Measurements from ENCODE around the gene MYL7. TPM values are rescaled to one million over a fixed set of nuclear protein-coding genes. Genes with fewer than 3 reads are reported as not detected.
"Not testable (repeated sequence)": the region's sequence is repeated elsewhere in the genome, so short reads cannot be mapped to it uniquely, and the experiment has no call there.

Gene MYL7
- total RNA-seq, 2 experiments from 2014 or later = not detected

DNA sequence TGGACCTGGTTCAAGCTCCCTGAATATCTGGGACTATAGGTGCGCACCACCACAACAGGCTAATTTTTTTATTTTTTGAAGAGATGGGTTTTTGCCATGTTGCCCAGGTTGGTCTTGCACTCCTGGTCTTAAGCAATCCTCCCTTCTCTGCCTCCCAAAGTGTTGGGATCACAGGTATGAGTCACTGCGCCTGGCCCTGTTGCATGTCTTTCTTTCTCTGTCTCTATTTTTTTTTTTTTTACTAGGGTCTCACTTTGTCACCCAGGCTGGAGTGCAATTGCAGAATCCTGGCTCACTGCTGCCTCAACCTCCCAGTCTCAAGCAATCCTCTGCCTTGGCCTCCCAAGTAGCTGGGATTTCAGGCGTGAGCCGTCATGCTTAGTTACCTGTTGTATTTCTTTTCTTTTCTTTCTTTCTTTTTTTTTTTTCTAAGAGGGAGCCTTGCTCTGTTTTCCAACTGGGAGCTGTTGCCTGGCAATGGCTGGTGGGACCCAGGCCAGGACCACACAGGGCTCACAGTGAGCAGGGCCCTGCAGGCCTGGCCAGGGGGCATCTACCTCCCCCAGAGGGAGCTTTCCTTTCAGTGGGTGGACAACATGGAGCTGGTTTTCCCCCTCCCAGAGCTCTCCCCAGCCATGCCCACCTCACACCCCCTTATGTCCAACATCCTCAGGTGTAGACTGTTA, 6.0 kb downstream of the MYL7 start:
- no peak for ATAC-seq
- H3K27ac Mint-ChIP-seq = no peak overlapping the region
- H3K36me3 Mint-ChIP-seq (ENCODE audit: low read depth) = no peaks in the 10 kb centered on the region
- H3K27me3 Mint-ChIP-seq = no peaks in the 10 kb centered on the region
- no peaks in the 10 kb centered on the region for H3K9me3 Mint-ChIP-seq (ENCODE audit: low read depth)
- intact Hi-C loops (cut with DNase I, micrococcal nuclease) = no loop called here
- CTCF ChIA-PET = interaction anchor here (0.7 kb wide), 1 partner anchor 10 kb away, joined by 3 read pairs; no protein-coding TSS in a partner anchor
- no peak for DNase-seq
- POLR2A ChIA-PET = no interaction called here
- H3K4me1 Mint-ChIP-seq = no peaks in the 10 kb centered on the region
- no peak overlapping the region for H3K4me3 Mint-ChIP-seq

DNA sequence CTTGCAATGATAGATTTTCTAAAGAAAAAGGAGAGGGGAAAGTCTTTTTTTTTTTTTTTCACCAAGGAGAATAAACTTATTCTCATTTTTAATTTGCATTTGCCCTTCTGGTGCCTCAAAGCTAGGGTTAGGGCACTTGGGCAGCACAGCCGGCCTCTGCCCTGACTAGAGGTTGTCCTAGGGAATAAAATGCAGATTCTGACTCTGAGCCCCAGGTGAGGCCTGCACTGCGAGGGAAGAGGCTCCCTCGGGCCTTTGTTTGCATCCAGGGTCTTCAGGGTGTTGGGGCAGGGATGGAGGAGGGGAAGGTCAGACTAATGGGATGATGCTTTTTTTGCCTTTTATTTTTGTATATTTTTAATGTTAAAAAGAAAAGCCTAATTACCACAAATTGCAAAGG, 7.8 kb downstream of the MYL7 start:
- Mint-ChIP-seq H3K27ac (no peak overlapping the region), H3K4me3 (no peak overlapping the region)
- ATAC-seq = no peak

DNA sequence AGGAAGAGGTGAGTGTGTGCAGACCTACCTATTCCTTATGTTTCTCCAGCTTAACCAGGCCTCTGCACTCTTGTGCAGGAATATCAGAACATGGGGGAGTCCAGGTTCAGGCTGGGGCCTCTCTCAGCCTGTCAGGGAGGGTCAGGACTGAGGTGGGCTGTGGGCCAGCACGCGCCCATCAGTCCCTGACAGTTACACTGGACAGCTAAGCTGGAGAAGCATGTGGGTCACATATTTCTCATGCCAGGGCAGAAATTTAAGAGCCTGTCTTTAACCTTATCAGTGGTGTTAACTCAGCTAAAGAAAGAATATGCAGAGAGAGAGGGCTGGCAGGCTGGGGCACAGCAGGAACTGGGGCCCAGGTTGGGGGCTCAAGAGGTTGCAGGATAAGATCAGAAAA, 9.1 kb downstream of the MYL7 start:
- ChIA-PET CTCF (no interaction called here), POLR2A (interaction anchor here (0.6 kb wide), 1 partner anchor 9 kb away, joined by 3 read pairs; the partner anchor contains the start of gene POLD2)
- Mint-ChIP-seq H3K36me3 (ENCODE audit: low read depth) (no peaks in the 10 kb centered on the region), H3K27ac (no peak overlapping the region), H3K9me3 (ENCODE audit: low read depth) (no peaks in the 10 kb centered on the region), H3K4me3 (no peak overlapping the region), H3K4me1 (no peaks in the 10 kb centered on the region), H3K27me3 (no peaks in the 10 kb centered on the region)
- intact Hi-C loops (cut with DNase I, micrococcal nuclease) = no loop called here
- ATAC-seq (no peak), DNase-seq (no peak)

More for the DNA sequence above, 7.8 kb downstream of the MYL7 start:
- no peaks in the 10 kb centered on the region for H3K4me1 Mint-ChIP-seq
- H3K36me3 Mint-ChIP-seq (ENCODE audit: low read depth) = no peaks in the 10 kb centered on the region
- DNase-seq = no peak
- no peaks in the 10 kb centered on the region for H3K27me3 Mint-ChIP-seq
- intact Hi-C loops (cut with DNase I, micrococcal nuclease) = no loop called here
- ChIA-PET POLR2A (no interaction called here), CTCF (no interaction called here)
- no peaks in the 10 kb centered on the region for H3K9me3 Mint-ChIP-seq (ENCODE audit: low read depth)

DNA sequence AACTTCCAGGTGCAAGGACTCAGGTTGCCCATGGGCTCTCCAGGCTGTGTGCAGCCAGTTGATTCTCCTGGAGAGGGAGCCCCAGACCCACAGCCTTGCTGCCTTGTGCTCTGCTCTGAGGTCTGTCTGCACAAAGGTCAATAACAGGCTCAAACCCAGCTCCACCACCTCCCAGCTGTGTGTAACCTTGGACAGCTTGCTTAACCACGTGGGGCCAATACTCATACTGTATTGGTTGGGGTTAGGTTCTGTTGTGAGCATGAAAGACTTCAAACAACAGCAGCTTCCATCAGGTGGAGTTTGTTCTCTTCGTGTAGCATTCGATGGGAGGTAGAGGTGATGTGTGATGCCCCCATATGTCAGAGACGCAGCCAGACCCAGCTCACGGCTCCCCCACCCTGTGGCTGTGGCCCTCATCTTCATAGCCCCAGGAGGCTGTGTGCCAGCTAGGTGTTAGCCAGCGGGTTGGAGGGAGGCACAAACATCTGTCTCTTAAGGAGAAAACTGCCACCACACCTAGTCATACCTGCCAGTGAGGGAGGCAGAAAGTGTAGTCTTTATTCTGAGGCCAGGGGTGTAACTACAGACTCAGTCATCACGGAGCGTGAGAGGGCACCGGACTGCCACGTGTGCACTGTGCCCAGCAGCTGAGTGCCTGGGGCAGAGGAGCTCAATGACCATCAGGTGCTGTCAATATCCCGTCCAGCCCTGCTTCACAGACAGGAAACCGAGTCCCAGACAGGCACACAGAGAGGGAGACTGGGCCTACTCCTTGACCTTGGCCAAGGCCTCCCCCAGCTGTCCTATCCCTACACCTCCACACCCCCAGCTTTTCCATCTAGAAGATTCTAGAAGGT, 9.7 kb downstream of the MYL7 start:
- Mint-ChIP-seq H3K9me3 (ENCODE audit: low read depth) (no peaks in the 10 kb centered on the region), H3K36me3 (ENCODE audit: low read depth) (no peaks in the 10 kb centered on the region), H3K27ac (no peak overlapping the region), H3K27me3 (no peaks in the 10 kb centered on the region), H3K4me3 (no peak overlapping the region), H3K4me1 (no peaks in the 10 kb centered on the region)
- ChIA-PET CTCF (interaction anchor here (1.5 kb wide), 1 partner anchor 9 kb away, joined by 6 read pairs; the partner anchor contains the start of gene POLD2), POLR2A (interaction anchor here (0.6 kb wide), 1 partner anchor 8 kb away, joined by 3 read pairs; the partner anchor contains the start of gene POLD2)
- intact Hi-C loops (cut with DNase I, micrococcal nuclease) = no loop called here
- DNase-seq (no peak), ATAC-seq (peak; percentile 53)

DNA sequence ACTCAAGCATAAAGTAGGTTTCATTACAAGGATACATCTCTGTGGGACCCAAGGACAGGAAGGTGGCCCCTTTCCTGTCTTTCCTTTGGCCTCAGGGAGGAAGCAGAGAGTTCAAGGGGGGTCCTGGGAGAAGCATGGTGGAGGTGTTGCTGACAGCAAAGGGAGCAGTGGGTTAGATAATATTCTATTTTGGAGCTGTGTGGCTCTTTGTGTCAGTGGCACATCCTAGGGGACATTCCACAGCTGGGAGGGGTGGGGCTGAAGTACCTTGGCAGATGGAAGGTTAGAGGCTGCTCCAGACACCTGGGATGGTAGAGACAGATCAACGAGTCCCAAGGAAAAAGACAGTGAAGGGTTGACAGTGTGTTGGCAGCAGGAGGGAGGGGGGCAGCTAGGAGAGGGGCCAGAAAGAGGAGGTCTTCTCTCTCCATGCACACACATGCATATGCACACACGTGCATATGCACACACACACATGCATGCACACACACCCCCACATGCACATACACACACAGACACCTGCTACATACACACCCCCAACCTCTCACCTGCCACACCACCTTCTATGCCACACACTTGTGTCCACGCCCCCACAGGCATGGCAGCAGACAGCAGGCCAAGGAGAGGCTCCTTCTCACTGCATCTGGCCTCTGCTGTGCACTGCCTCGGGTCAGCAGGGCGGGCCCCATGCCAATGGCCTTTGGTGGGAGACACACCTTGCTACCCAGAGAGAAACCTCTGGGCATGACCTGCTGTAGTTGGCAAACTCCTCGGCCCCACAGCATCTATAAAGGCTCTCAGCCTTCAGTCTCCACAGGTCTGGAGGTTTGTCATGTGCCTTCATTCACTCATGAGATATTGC, 12.2 kb downstream of the MYL7 start:
- intact Hi-C loops (cut with DNase I, micrococcal nuclease) = no loop called here
- ATAC-seq = no peak
- DNase-seq = no peak
- Mint-ChIP-seq H3K27ac (no peak overlapping the region), H3K4me1 (peaks cover 3% of the 10 kb centered on the region), H3K36me3 (ENCODE audit: low read depth) (no peaks in the 10 kb centered on the region), H3K9me3 (ENCODE audit: low read depth) (no peaks in the 10 kb centered on the region), H3K4me3 (no peak overlapping the region), H3K27me3 (no peaks in the 10 kb centered on the region)
- CTCF ChIA-PET = no interaction called here
- POLR2A ChIA-PET = no interaction called here

DNA sequence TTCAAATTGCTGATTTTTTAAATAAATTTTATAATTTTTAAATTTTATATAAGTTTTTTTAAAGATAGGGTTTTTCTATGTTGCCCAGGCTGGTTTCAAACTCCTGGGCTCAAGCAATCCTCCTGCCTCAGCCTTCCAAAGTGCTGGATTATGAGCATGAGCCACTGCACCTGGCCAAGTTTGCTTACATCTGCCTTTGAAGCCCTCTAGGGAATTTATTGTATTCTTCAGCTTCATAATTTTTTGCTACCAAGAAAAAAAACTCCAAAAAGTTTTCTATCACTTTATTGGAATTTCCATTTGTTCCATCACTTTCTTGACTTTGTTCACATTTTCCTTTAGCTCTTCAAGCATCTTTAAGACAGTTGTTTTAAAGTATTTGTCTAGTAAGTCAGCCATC, 14.0 kb downstream of the MYL7 start:
- ATAC-seq (no peak), DNase-seq (no peak)
- Mint-ChIP-seq H3K9me3 (ENCODE audit: low read depth) (no peaks in the 10 kb centered on the region), H3K27ac (no peak overlapping the region), H3K4me1 (peaks cover 9% of the 10 kb centered on the region), H3K36me3 (ENCODE audit: low read depth) (peaks cover 5% of the 10 kb centered on the region), H3K4me3 (no peak overlapping the region), H3K27me3 (no peaks in the 10 kb centered on the region)
- ChIA-PET POLR2A (no interaction called here), CTCF (interaction anchor here (2.4 kb wide), 1 partner anchor 46 kb away, joined by 9 read pairs; no protein-coding TSS in a partner anchor)
- intact Hi-C loops (cut with DNase I, micrococcal nuclease) = no loop called here

DNA sequence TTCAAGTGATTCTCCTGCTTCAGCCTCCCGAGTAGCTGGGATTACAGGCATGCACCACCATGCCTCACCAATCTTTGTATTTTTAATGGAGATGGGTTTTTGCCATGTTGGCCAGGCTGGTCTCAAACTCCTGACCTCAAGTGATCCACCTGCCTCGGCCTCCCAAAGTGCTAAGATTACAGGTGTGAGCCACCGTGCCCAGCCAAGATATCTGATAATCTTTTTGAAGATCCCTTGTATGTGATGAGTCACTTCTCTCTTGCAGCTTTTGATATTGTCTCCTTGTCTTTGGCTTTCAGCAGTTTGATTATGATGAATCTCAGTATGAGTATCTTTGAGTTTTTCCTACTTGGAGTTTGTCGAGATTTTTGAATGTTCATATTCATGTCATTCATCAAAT, 14.6 kb downstream of the MYL7 start:
- H3K4me3 Mint-ChIP-seq; H3K36me3 Mint-ChIP-seq (ENCODE audit: low read depth); ATAC-seq; intact Hi-C loops (cut with DNase I, micrococcal nuclease); DNase-seq; H3K27me3 Mint-ChIP-seq; H3K27ac Mint-ChIP-seq; POLR2A ChIA-PET; H3K9me3 Mint-ChIP-seq (ENCODE audit: low read depth): not testable (repeated sequence)
- CTCF ChIA-PET = interaction anchor here (1.2 to 2.4 kb wide), 2 partner anchors 24 to 45 kb away, joined by 3 to 9 read pairs; no protein-coding TSS in a partner anchor
- peaks cover 15% of the 10 kb centered on the region for H3K4me1 Mint-ChIP-seq

DNA sequence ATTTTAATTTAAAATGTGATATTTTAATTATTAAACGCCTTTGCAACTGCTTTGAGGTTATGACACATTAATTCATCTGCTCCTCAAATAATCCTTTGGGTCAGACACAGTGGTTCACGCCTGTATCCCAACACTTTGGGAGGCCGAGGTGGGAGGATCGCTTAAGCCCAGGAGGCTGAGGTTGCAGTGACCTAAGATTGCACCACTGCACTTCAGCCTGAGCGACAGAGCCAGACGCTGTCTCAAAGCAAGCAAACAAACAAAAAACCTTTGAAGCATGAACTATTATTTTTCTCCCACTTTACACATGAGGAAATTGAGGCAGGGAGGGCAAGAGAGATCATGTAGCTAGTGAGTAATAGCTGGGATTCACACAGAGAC, 16.3 kb downstream of the MYL7 start:
- POLR2A ChIA-PET = no interaction called here

DNA sequence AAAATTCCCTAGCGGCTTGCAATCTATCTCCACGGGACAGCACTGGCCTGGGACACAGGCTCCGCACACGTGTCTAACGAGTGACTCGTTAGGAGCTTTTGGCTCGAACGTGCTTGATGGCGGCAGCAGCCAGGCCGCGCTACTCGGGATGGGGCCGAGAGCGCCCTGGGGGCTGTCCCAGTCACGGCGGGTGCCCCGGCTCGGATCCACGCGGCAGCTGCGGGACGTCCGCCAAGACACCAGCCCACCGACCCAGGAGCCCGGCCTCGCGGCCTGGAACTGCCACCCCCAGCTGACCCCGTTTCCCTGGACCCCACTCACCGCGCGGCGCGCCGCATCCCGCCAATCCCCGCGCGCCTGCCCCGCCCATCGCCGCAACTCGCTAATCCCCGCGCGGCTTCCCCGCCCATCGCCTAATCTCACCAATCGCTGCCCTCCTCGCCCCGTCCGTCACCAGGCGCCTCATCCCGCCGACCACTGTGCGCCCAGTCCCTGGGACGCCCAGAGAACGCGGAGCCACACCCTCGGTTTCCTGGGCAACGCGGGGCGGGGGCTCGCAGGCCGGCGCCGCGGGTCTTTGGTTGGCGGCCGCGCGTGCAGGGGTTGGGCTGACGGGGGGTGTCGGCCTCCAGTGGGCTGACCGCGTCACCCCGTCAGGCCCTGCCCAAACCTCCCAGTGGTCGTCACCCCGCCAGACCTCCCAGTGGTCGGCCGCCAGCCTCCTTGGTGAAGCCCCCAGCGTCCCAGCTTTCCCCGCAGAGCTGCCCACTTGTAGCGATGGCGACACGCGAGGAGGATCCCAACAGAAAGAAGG, 17.7 kb downstream of the MYL7 start, which contains the start of gene POLD2:
Gene POLD2, minus strand, starts transcription at position 359 of the 814 bp plus-strand sequence. CDS start 1,495 bp downstream, outside the sequence.
- ChIA-PET CTCF (interaction anchor here (0.7 to 1.9 kb wide), 4 partner anchors 8 to 541 kb away, joined by 3 to 6 read pairs (median 3); partner anchors contain the start of gene STK17A), POLR2A (interaction anchor here (0.6 to 0.7 kb wide), 2 partner anchors 9 to 42 kb away, joined by 3 read pairs; no protein-coding TSS in a partner anchor)
- peaks cover 38% of the 10 kb centered on the region for H3K36me3 Mint-ChIP-seq (ENCODE audit: low read depth)
- peak; percentile 100 for ATAC-seq
- no peaks in the 10 kb centered on the region for H3K27me3 Mint-ChIP-seq
- DNase-seq = peak; percentile 99
- no peaks in the 10 kb centered on the region for H3K9me3 Mint-ChIP-seq (ENCODE audit: low read depth)
- H3K4me1 Mint-ChIP-seq = peaks cover 42% of the 10 kb centered on the region
- intact Hi-C loops (cut with DNase I, micrococcal nuclease) = loop anchor here (1.0 to 2.0 kb wide), 12 partner anchors 19 to 723 kb away; partner anchors contain the start of genes POLM (in 2 of the 2), YKT6 (in 2 of the 2), AEBP1 (in 1 of the 2) and DBNL (in 1 of the 2)
- H3K27ac Mint-ChIP-seq = peak within 1 kb of the TSS; percentile 89
- peak within 1 kb of the TSS; percentile 86 for H3K4me3 Mint-ChIP-seq

More for the DNA sequence above, 16.3 kb downstream of the MYL7 start:
- peaks cover 33% of the 10 kb centered on the region for H3K4me1 Mint-ChIP-seq
- H3K9me3 Mint-ChIP-seq (ENCODE audit: low read depth) = no peaks in the 10 kb centered on the region
- CTCF ChIA-PET = interaction anchor here (0.6 to 1.7 kb wide), 5 partner anchors 8 to 71 kb away, joined by 3 to 5 read pairs (median 4); no protein-coding TSS in a partner anchor
- no peak overlapping the region for H3K27ac Mint-ChIP-seq
- no peak for DNase-seq
- ATAC-seq = no peak
- H3K4me3 Mint-ChIP-seq = peak overlapping the region; percentile 43
- intact Hi-C loops (cut with DNase I, micrococcal nuclease) = no loop called here
- peaks cover 27% of the 10 kb centered on the region for H3K36me3 Mint-ChIP-seq (ENCODE audit: low read depth)
- H3K27me3 Mint-ChIP-seq = no peaks in the 10 kb centered on the region

- intact Hi-C loops (cut with DNase I, micrococcal nuclease) = loop anchor here (2.0 kb wide), 2 partner anchors 76 to 724 kb away; no protein-coding TSS in a partner anchor
- Mint-ChIP-seq H3K27me3 (no peaks in the 10 kb centered on the region), H3K9me3 (ENCODE audit: low read depth) (no peaks in the 10 kb centered on the region), H3K4me3 (peak overlapping the region; percentile 86), H3K27ac (peak overlapping the region; percentile 89), H3K4me1 (peaks cover 42% of the 10 kb centered on the region), H3K36me3 (ENCODE audit: low read depth) (peaks cover 45% of the 10 kb centered on the region)
- no peak for ATAC-seq
- no peak for DNase-seq
- POLR2A ChIA-PET = interaction anchor here (0.6 to 1.3 kb wide), 2 partner anchors 11 to 41 kb away, joined by 3 to 4 read pairs; no protein-coding TSS in a partner anchor
- CTCF ChIA-PET = interaction anchor here (0.6 to 1.9 kb wide), 7 partner anchors 9 to 764 kb away, joined by 3 to 6 read pairs (median 3); partner anchors contain the start of gene STK17A
These were observed 18.6 kb downstream of the MYL7 start for GRCh38 chr7:44122529-44122928.
